ENCODE results near the gene BORCS6.
"Not testable (repeated sequence)": the region's sequence is repeated elsewhere in the genome, so short reads cannot be mapped to it uniquely, and the experiment has no call there.

BORCS6 gene

DNA sequence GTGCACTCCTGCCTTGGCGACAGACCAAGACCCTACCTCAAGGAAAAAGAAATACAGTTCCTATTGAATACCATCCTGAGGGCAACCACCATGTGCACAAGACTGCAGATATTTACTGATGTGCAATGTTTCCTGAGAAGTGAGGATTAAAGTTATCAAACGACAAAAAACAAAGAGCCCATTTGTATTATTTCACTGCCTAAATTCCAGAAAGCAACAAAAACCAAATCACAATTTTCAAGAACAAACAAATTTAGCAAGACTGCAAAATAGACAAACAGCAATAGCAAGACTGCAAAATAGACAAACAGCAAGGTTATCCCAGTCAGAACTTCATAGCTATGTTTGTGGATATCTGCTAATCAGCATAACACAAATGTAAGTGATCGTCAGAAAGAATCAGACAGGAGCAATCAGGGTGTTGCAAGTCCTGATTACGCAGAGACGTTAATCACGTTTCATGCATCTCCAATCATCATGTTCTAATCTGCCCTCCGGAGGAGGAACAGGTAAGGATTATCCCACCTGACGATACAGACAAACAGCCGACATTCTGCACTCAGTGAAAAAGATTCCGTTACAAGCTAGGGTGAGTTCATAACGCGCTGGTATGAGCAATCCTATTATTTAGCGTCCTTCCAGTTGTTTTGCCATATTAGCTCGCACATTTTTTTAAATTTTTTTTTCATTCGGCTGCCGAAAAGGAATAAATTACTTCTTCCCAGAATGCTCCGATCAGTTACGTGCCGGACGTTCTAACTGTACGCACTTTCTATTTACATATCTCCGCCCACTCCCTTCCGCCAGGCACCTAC is 16.7 kb downstream of the BORCS6 start:
- no peak for DNase-seq (ENCODE audit: low read depth)

DNA sequence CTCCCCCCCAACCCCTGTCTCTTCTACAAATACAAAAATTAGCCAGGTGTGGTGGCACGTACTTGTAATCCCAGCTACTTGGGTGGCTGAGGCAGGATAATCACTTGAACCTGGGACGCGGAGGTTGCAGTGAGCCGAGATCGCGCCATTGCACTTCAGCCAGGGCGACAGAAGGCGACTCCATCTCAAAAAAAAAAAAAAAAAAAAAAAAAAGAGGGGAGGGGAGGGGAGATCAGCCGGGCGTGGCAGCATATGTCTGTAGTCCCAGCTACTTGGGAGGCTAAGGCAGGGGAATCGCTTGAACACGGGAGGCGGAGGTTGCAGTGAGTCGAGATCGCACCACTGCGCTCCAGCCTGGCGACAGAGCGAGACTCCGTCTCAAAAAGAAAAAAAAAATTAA is 19.8 kb downstream of the BORCS6 start:
- DNase-seq (ENCODE audit: low read depth): not testable (repeated sequence)

DNA sequence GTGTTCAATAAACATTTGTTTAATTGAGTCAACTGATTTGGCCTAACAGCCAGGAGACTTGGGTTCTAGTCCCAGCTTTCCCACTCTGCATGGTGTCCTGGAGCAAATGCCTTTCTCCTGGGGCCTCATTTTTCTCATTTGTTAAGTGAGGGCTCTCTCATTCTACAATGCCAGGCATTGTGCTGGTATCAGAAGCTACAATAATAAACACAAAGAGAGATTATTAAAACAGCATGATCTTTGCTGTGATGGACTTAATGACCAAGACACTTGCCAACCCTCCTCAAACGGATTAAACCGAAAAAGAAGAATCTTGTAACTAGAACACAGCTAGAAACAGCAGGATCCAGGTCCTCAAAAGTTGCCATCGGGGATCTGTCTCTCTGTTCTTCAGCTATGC is 22.5 kb downstream of the BORCS6 start:
- no peak for DNase-seq (ENCODE audit: low read depth)

DNA sequence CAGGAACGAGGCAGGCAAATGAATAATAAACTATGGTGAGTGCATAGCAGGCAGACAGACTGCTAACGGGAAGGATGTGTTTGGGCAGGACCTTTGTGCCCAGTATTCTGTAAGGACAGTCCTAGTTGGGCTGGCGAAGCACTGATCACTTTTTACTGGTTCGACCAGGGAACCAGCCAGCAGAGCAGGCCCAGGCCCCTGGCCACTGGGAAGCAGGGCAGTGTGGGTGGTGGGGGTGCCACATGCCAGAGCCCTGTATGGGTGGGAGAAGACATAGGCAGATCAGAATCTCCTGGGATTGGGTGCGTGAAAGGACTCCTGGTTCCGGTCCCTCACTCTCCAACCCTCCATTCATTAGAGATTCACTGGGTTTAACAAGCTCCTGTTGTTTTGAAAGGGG is 23.2 kb downstream of the BORCS6 start:
- DNase-seq (ENCODE audit: low read depth): no peak

DNA sequence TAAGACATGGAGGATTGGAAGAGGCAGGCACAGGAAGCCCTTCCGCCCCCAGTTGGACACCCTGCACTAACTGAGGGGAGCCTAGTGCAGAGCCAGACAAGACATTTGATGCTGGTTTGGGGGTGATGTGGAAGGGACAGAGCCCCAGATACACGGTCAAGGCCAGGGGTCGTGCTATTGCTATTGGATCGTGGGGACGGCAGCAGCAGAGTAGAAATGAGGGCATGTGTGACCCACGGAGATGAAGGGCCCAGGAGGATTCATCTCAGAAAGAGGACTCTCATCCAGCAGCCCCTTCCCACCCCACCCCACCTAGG is 25.2 kb downstream of the BORCS6 start:
- no peak for DNase-seq (ENCODE audit: low read depth)

DNA sequence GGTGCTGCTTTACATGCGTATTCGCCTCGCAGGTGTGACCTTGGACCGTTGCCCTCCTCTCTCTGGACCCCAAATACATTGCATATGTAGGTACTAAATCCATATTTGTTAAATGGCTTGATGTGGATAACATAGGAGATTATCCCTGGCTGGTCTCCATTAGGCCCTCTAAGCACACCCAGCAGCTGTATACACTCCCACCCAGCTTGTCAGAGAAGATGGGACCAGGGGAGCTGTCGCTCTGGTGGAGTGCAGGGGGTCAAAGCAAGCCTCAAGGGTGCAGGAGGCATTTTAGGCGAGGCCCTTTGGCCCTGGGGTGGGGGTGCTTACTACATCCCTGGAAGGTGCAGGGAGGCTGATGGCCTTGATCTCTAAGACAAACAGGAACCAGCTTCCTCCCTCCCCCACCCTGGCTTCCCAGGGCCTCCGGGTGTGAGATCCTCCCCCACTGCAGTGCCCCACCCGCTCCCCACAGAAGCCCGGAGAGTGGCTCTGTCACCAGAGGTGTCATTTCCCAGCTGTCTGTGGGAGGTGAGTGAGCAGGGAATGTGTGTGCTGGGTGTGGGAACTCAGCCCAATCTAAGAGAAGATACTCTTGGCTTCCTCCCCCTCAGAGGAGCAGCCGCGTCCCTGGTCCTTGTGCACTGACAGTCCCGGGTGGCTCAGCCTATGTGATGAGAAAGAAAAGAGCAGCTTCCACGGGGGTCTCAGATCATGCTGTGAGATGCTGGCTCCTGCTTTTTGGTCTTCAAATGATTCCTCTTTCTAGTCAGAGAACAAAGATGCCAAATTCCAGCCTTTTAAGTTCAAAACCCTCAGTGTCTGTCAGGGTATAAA is 25.8 kb downstream of the BORCS6 start:
- peak; percentile 69 for DNase-seq (ENCODE audit: low read depth)

DNA sequence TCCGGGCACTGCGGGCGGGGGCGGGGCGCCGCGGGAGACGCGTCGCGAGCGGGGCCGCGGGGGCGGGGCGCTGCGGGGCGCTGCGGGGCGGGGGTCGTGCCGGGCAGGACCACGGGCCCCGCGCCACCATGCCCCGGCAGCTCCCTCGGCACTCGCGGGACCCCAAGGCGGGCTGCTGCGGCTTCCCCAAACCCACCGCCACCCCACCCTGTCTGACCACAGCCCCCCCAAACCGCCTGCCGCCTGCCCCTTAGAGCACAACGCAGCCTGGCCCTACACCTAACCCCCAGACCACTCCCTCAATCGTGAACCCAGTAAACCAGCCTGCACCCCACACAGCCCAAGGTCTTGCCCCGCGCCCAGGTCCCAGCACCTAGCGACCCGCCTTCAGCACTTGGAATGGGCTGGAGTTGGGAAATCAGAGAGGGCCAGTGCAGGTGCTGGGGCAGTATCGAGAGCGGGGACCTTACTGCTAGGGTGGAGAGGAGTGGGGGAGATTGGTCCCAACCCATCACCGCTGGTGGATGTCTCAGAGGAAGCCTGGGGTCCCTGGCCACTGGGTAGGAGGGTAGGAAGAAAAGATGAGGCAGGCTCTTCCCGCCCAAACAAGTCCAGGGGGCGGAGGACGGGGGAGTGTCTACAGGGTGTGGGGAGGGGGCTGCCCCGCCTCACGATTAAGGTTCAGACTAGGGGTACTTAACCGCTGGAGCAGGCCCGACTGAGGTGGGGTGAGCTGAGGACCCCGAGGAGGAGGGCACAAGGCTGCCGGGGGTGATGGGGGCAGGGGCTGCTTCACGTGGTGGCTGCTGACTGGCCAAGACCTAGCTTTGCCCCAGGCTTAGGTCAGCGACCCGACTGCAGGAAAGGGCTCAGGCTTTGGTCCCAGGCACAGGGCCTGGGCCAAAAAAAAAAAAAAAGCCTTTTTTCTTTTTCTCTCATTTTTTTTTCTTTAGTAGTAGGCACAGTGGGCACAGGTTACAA is 26.7 kb downstream of the BORCS6 start:
- DNase-seq (ENCODE audit: low read depth): no peak

DNA sequence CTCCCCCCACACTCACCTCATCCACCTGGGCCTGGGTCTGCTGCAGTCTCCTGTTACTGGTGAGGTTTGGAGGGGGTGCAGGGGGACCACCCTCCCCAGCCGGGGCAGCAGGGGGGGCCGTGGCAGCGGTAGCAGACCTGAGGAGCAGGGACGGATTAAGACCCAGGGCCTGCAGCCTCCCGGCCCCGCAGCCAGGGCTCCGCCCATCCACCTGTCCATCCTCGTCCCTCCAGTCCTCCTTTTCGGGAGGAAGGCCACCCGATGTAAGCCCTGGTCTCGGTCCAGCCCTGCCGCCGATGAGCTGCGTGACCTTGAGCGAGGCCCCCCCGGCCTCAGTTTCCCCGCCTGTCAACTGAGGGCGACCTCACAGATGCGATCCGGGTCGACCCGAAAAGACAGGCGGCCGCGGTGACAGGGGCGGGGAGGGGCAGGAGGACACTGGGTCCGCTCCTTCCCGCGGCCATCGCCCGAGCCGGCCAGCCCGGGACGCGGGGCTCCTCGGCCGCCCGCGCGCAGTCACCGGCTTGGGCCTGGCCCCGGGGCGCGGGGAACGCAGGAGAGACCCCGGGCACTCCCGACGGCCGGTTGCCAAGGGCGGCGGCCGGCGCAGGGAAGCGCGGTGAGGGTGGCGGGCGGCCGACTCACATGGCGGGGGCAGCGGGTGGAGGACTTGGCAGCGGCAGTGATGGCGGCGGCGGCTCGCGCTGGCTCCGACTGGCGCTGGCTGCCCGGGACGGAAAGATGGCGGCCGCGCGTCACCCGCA is 27.6 kb downstream of the BORCS6 start, which contains the start of gene VAMP2:
Gene VAMP2 (minus strand): TSS at position 716 of the 764 bp plus-strand sequence. CDS start 69 bp downstream, at position 647.
- DNase-seq (ENCODE audit: low read depth): peak; percentile 75

DNA sequence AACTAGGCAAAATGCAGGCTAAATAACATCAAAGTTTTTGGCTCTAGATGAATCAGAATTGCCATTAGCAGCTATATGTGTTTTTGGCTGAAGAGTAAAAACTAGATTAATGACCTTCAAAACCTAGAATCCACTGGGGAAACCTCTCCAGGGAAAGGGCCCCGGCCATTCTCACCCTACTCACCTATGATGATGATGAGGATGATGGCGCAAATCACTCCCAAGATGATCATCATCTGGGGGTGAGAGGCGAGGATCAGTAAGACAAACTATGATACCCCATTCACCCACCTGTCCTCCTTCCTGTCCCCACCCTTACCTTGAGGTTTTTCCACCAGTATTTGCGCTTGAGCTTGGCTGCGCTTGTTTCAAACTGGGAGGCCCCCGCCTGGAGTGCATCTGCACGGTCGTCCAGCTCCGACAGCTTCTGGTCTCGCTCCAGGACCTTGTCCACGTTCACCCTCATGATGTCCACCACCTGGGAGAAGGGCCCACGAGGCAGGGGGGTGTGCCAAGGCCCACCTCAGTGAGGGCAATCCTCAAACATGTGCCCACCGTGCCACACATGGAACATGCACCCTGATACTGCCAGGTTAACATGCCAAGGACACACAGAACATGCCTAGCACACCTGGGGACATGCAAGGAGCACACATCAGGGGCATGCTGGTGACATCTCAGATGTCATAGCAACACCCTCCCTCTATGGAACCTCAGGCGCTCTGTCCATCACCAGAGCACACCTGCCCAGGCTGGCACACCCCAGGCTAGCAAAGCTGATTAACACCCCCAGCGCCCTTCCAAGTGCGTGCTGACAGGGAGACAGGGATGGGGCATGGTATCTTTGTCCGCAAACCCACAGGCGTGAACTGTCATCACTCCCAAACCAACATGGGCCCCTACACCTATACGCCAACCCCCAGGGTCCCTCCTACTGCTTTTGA is 28.4 kb downstream of the BORCS6 start:
- no peak for DNase-seq (ENCODE audit: low read depth)

DNA sequence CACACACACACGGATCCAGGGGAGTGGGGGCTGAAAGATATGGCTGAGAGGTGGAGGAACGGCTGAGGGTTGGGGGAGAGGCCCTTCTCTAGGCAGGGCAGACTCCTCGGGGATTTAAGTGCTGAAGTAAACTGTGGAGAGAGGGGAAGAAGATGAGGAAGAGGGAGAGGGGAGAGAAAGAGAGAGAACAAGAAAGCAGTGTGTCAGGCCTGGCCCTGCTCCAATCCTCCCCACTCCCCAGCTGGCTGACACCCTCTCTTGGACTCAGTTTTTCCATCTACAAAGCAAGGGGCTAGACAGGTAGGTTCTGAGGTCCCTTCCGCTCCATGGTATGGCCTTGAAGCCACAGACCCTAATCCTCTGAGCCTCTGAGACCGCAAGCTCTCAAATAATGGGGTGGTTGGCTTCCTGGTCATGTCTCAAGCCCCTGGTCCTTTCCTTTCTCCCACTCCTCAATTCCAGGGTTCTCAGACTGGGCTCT is 29.2 kb downstream of the BORCS6 start:
- DNase-seq (ENCODE audit: low read depth): no peak

DNA sequence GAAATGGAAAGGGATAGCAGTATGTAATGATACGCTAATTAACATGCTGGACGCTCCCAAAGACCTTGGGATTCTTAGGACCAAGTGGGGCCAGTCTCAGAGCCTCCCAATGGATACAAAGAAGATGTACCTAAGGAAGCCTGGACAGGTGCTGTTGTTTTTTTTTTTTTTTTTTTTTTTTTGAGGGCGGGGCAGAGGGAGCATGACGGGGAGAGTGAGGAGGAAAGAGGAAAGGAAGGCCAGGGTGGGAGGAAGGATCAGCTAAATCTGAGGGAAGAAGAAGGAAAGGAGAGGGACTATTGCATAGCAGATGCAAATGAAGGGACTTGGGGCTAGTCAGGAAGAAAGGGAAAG is 29.8 kb downstream of the BORCS6 start:
- no peak for DNase-seq (ENCODE audit: low read depth)

DNA sequence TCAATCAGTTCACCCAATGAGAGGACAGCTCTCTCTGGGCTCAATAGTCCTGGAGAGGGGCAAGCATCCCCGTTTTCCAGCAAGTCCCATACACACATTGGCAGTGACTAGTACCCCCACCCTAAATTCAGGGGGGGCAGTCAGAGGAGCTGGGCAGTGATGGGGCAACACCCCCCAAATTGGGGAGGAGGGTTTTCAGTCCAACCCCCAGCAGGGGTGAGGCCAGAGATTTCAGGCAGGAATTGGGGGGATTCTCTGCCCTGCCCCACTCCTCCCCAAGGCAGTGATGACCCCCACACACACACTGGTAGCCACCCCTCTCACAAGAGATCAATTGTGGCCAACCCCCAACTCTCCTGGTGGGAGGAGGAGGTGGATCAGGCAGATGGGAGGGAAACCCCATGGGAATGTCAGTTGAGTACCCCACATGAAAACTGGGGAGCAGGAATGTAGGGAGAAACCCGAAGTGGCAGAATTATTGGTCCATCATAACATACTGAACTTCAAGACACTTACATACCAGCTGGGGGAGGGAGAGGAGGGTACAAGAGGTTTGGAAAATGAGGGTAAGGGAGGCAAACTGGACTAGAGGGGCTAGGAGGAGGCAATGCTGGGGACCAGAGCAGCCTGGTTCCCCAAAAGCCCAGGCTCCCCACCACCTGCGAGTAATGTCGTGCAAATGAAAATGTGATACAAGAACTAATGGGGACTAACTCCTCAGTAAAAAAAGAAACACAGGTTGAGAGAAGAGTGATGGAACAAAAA is 30.3 kb downstream of the BORCS6 start:
- no peak for DNase-seq (ENCODE audit: low read depth)

DNA sequence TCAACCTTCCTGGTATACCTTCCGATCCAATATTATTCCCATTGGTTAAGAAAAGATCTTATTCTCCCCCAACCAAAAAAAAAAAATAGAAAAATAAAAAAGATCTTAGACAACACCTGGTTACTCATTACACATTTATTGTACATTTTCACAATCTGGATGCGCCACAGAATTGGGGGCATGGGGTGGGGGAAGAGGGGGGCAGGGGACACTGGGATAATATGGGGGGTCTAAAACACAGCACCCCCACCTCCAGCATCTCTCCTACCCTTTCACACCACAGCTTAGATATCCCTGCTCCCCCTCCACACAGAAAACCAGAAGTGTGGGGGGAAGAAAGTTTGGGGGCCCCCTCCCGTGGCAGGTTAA is 31.0 kb downstream of the BORCS6 start:
- no peak for DNase-seq (ENCODE audit: low read depth)

DNA sequence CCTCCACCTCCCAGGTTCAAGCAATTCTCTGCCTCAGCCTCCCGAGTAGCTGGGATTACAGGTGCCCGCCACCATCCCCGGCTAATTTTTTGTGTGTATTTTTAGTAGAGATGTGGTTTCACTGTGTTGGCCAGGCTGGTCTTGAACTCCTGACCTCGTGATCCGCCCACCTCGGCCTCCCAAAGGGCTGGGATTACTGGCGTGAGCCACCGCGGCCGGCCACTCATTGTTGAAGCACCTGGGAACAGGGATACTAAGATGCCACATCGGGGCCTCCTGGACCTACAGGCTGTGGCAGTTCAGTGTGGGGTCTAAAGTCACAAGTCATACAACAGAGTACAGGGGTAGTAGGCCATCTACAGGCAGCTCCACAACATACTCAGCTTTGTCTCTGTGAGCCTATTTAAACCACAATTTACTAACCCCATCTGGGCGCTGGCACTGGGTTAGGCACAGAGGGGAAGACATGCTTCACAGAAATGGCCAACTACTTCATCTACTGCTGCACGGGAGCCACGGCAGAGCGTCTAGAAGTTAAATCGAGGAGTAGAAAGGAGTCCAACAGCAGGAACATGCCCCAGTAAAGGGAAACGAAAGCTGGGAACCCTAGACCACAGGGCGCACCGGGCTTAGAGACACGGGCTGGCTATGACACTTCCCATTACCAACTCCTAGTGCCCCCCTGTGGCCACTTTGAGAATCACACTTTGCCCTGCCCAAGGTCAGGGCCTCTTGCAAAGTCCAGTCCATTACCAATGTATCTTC is 31.5 kb downstream of the BORCS6 start:
- peak; percentile 77 for DNase-seq (ENCODE audit: low read depth)

DNA sequence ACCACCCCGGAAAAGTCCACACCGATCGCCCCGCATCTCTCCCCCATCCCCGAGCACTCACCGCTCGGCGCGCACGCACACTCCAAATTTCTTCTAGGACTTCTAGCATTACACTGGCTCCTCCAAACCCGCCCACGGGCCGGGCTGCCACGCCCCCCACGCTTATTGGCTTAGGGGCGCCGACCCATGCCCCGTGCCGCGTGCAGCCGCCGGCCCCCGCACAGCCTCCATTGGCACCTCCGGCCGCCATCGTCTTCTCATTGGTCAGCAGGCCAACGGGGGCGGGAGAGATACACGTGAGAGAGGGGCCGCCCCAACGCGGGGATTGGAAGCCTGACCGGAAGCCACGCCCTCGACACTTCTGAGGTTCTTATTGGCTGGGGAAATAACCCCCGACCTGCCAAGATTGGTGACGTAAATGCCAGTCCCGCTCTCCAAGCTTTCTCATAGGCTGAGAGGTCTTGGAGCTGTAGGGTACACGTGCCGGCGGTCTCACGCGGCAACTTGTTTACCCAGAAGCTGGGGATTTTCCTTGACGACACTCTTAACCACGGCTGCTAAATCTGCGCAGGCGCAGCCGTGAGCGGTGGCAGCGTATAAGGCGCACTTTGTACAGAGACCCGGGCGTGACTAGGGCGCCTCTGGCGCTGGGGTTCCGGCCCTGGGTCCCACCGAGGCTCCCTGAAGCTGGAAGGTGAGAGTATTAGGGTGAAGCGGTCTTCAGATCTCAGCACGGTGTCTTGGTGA is 33.6 kb downstream of the BORCS6 start:
- peak; percentile 100 for DNase-seq (ENCODE audit: low read depth)

DNA sequence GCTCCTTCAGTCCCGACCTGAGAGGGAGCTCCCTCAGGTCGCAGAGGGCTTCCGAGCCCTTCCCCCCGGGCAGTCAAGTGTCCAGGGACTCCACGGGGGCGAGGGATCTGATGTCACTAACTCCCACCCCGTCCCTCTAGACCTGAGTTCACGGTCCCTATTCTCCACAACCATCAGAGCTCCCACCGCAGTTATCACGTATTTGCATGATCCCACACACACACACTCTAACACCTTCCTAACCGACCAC is 34.1 kb downstream of the BORCS6 start:
- DNase-seq (ENCODE audit: low read depth): no peak

DNA sequence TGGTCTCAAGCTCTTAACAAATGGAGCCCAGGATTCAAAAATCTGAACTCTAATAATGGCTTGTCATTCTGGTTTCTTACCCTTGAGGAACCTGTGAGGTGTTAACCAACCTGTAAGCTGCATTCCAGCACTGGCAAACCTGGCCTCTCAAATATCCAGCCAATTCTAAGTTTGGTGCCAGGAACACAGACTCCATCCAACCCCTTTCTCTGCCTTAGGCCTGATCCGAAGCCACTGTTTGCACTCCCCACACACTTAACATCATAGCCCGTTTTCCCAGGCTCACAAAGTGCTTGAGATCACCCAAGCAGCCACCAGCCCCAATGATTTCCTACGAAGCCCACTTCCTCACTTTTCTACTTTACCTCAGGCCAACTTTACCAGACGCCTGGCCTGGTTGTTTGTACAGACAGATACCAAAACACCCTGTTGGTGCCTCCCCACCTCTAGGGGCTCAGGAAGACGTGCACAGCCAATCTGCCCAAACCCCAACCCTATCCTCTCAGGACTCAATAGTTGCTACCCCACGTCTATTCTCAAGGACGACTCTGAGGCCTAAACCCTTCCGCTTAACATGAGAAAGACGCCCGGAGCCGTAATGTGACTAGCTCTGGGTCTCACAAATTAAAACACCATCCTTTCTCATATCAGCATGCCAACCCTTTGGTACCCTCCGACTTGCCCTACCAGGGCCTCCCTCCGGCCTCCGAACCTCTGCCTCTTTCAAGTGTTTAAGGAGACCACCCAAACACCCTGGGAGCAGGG is 34.6 kb downstream of the BORCS6 start:
- DNase-seq (ENCODE audit: low read depth): no peak

All from stimulated activated CD8-positive, alpha-beta memory T cell treated with anti-CD3 and anti-CD28 coated beads, Interleukin-4, amount 100 ng/mL, for 24 hours (primary cell).